ENCODE data around the gene DDX60.
"Not testable (repeated sequence)": the region's sequence is repeated elsewhere in the genome, so short reads cannot be mapped to it uniquely, and the experiment has no call there.

DDX60 gene, protein sequence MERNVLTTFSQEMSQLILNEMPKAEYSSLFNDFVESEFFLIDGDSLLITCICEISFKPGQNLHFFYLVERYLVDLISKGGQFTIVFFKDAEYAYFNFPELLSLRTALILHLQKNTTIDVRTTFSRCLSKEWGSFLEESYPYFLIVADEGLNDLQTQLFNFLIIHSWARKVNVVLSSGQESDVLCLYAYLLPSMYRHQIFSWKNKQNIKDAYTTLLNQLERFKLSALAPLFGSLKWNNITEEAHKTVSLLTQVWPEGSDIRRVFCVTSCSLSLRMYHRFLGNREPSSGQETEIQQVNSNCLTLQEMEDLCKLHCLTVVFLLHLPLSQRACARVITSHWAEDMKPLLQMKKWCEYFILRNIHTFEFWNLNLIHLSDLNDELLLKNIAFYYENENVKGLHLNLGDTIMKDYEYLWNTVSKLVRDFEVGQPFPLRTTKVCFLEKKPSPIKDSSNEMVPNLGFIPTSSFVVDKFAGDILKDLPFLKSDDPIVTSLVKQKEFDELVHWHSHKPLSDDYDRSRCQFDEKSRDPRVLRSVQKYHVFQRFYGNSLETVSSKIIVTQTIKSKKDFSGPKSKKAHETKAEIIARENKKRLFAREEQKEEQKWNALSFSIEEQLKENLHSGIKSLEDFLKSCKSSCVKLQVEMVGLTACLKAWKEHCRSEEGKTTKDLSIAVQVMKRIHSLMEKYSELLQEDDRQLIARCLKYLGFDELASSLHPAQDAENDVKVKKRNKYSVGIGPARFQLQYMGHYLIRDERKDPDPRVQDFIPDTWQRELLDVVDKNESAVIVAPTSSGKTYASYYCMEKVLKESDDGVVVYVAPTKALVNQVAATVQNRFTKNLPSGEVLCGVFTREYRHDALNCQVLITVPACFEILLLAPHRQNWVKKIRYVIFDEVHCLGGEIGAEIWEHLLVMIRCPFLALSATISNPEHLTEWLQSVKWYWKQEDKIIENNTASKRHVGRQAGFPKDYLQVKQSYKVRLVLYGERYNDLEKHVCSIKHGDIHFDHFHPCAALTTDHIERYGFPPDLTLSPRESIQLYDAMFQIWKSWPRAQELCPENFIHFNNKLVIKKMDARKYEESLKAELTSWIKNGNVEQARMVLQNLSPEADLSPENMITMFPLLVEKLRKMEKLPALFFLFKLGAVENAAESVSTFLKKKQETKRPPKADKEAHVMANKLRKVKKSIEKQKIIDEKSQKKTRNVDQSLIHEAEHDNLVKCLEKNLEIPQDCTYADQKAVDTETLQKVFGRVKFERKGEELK (N-terminal part only)

DNA sequence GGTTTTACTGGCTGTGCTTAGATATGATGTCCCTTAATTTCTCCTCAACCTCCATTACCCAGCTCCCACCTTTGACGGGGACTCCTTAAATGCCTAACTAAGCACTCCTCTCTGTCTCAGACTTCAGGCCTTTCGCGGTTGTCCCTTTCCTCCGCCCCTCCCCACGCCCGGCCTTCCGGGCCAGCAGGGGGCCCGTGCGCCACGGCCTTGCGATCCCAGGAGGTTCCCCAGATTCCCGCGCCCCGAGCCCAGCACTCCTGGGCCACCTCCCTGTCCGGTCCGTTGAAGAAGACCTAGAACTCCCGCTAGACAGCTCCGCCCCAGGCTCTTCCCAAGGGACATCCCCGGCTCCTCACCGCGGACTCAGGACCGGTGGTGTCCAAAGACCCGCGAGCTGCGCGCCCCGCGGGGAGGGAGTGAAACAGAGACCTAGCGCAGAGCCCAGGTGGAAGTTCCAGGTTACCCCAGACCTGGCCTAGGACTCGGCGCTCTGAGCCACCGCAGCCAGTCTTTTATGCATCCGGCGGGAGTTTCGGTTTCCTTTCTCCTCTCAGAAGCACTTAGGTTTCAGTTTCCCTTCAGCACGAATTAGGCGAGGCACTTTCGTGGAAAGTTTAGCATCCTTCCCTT lies at the start of gene DDX60:
Gene DDX60 (minus strand): TSS at position 487 of the 630 bp plus-strand sequence. CDS start 7,493 bp downstream, outside the sequence.
- DNase-seq (ENCODE audit: low spot score): peak; percentile 50

DNA sequence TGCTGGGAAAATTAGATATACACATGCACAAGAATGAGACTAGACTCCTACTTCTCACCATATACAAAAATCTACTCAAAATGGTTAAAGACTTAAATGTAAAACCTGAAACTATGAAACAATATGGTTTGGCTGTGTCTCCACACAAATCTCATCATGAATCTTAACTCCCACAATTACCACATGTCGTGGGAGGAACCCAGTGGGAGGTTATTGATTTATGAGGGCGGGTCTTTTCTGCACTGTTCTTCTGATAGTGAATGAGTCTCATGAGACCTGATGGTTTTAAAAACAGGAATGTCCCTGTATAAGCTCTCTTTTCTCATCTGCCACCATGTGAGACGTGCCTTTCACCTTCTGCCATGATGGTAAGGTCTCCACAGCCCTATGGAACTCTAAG lies 48.5 kb upstream of the DDX60 start:
- DNase-seq (ENCODE audit: low spot score): no peak

DNA sequence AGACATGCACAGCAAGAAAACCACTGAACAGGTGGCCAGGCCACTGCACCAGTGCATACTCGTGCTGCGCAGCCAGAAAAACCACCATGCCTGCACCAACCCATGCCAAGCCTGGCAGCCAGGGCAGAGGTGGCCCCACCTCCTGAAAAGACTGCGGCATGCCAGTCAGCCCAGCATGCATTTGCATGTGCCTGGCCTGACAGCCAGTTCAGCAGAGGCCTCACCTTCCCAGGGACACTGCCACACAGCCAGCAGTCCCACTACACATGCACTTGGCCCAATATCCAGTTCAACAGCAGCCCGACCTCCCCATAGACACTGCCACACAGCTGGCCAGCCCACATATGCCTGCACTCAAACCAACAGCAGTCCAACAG lies 43.5 kb upstream of the DDX60 start:
- DNase-seq (ENCODE audit: low spot score): no peak

DNA sequence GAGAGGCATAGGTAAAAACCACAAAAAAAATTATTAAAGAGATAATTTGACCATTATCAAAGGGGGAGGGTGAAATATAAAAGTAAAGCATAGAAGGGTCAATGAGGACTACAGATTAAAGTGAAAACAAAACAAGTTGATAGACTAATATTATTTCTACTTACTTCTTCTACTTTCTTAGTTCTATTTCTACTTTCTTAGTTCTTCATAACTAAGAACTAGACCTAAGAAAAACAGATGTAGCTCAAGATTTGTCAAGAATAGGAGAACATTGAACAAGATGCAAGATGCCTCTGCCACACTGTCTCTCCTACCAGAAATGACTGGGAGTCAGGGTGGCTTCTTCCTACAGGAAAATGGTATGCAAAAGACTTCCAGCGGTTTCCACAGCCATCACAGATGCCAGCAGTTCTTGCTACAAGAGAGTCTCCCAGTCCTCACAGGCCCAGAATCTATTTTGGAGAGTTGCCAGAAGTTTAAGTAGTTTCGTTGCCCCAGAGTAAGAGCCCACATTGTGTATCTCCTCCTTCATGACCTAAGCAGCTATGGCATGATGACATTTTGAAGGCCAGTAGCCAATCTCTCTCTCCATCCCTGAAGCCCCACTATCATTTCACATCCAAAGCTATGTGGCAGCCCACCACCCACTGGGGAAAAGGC lies 42.9 kb upstream of the DDX60 start:
- no peak for DNase-seq (ENCODE audit: low spot score)

DNA sequence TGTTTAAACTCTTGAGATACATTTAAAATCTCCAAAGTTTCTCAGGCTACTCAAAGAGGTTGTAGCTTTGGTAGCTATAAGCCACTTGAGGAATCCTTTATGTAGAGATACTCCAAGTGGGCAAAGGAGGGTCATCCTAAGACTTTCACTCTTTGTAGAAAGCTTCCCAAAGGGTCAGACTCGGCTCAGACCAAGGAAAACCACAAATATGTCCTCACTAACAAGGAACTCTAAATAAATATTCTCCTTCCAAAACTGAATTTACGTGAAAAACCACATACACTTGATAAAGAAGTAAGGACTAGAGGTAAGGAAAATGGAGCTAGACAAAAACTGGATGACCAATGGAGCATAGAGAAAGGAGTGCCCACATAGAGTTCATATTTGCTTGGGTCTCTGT lies 41.7 kb upstream of the DDX60 start:
- no peak for DNase-seq (ENCODE audit: low spot score)

DNA sequence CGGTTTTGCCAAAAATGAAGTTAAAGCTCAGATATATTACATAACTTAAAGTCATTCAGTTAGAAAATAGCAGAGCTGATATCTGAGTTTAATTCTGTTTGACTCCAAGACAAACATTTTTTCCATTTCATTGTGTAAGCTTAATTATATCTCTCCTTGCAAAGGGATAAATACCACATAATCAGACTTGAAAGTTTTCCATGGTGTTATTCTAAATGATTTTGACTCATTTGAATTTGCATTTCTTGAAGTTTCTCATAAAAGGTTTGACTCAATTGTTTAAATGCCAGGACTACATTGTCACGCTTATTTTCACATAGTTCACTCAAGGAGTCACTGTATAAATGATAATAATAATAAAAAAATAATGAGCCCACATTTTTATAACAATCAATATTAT lies 39.4 kb upstream of the DDX60 start:
- DNase-seq (ENCODE audit: low spot score): no peak

DNA sequence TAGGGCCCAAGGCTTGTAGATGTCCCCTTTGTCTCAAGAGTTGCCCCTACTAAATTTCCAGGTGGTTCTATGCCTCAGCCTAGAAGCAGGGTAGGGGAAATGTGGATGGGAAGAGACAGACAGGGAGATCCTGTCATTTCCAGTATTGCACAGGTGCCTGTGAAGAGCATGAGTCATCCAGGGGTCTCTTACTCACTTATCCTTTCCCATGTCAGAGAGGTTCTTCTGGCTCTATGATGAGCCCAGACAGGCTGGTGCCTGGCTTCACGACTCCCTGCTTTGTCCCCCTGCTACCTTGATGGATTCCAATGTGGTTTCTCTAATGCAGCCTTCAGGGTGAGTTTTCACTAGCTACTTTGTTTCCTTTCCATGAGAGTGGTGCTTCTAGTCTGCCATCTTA lies 35.2 kb upstream of the DDX60 start:
- no peak for DNase-seq (ENCODE audit: low spot score)

DNA sequence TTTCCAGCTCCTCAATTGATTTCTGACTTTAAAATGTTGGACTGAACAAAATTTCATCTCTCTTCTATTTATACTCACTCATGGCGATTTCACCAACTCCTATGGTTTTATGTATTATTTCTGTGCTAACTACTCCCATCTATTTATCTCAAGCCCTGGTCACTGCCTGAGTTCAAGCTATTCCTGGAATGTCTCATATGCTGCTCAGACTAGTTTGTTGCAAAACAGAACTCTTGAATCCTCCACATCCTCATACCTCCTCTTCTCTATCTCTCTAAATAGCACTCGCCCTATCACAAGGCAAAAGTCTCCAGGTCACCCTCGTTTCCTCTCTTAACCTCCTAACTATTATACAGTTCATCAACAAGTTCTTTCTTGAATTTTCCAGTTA lies 19.0 kb upstream of the DDX60 start:
- no peak for DNase-seq (ENCODE audit: low spot score)

DNA sequence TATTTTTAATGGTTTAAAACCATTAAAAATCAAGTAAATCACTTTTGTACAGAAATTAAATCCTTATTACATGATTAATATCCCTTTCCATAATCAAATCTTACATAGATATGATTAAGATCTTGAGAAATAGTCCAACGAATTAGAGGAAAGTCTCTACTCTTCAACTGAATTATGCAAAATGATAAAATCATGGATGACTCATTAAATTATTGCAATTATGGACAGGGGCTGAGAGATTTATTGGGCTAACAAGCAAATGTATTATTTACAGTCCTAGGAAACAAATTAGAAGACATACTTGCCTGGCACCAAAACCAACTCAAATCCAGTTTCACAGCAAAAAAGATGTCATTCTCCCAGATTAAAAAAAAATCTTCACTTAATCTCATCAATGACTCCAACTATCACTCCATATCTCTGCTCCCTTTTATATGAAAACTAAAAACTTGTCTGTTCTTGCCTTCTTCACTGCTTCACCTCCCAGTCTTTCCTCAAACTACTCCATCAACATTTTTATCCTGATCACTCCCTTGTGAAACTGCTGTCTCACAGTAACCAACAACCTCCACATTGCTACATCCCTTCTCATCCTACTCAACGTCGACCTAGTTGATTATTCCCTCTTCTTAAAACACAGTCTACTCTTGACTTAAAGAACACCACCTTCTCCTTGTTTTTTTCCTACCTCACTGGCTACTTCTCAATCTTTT lies 18.4 kb upstream of the DDX60 start:
- DNase-seq (ENCODE audit: low spot score): no peak

DNA sequence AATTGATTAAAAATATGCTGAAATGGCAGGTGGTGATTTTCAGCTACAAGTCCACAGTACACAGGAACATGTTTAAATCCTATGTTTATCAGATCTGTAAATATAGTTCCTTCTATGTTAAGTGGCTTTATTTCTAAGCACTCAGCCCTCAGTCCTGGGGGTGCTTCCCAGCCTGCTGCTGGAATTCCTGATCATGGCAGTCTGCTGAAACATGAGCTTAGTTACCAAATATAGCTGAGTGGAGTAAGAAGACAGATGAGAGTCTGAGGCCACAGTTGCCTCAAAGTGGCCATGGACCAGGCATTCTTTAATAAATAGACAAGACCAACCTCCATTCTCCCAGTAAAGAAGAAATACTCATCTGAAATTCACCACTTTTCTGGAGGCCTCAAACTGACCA lies 17.1 kb upstream of the DDX60 start:
- no peak for DNase-seq (ENCODE audit: low spot score)

DNA sequence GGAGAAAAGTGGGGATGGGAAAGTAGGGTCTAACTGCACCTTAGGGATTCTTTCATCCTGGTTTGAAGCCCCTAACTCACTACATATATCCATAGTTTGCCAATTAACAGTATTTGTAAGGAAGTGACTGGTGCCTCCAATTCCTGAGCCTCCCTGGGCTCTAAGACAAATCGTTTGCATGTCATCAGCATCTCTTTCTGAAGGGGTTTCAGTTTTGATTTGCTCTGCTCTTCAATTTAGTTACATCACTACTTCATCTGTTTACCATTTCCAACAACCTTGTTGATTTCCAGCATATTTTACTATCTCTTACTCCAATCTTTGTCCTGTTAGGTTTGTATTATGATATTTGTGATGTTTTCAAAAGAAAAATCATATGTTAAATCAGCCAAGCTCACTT lies 15.5 kb upstream of the DDX60 start:
- DNase-seq (ENCODE audit: low spot score): no peak

DNA sequence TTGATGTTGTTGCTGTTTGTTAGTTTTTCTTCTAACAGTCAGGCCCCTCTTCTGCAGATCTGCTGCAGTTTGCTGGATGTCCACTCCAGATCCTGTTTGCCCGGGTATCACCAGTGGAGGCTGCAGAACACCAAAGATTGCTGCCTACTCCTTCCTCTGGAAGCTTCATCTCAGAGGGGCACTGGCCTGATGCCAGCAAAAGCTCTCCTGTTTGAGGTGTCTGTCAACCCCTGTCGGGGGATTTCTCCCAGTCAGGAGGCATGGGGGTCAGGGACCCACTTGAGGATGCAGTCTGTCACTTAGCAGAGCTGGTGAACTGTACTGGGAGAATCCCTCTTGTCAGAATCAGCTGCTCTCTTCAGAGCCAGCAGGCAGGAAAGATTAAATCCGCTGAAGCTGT lies 12.0 kb upstream of the DDX60 start:
- not testable (repeated sequence) for DNase-seq (ENCODE audit: low spot score)

DNA sequence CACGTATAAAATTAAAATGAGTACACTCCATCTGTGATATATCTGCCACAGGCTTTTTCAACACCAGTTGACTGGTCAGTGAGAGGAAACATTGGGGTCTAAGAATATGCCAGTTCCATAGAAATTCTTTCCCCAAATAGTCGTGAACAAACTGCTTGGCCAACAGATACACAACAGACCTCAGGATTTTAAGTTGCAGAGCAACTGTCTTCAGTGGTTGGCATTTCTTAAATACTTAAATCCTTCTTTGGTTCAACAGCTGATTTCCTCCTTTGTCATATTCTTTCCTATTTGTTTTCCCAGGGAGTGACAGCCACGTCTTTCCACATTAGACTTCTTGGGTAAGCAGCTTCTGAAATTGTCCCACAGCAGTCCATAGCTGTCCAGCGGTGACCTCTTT lies 7.0 kb upstream of the DDX60 start:
- DNase-seq (ENCODE audit: low spot score): no peak

DNA sequence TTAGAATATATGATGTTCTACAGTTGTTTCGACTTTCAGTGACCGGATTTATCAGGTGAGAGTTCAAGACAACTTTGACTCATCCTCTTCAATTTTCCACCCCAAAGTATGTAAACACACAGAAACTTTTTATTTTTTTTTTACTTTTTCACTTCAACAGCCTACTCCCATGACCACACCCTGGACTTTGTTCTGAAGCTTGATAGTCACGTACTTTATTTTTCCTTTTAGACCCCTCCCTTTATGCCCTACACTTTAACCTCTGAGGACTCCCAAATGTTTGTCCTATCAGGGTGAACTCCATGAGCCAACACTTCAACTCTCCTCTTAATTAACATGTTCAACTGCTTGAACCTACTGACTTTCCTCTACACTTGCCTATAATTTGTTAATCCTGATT lies 2.5 kb upstream of the DDX60 start:
- no peak for DNase-seq (ENCODE audit: low spot score)

DNA sequence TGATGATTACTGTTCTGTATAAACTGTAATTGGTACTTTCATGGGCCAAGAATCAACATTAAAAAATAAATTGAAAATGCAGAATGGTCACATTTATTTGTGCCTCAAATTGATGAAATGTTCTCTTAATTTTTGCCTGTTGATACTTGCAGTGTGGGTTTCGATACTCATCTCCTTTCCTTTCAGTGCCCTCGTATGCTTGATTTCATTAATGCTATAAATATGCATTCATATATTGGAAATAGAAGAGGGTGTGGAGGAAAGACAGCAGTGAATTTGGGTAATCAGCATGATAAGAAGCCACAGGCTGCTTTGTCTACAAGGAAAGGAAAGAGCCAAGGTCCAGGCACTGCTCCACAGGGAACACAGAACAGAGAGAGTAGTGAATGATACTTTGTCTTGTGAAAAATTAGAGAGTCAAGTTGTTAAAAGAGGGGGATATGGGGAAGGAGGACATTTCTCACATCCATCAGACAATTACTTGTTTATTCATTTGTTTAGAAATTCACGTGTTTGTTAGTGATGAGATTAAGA lies 1.0 kb upstream of the DDX60 start:
- no peak for DNase-seq (ENCODE audit: low spot score)

DNA sequence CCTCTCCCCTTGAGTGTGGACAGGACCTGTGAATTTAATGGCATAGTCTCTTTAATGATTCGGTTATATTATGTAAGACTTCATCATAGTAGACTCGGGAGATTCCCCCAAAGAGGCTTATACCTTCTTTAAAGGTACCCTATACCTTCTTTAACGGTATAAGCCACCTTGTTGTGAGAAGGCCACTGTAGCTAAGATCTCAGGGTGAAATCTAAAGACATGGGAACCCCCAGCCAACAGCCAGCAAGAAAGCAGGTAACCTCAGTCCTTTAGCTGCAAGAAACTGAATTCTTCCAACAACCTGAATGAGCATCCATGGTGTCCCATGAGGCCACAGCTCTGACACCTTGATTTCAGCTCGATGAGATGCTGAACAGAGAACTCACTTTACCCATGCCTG lies 931 bp downstream of the DDX60 start:
- DNase-seq (ENCODE audit: low spot score): no peak

DNA sequence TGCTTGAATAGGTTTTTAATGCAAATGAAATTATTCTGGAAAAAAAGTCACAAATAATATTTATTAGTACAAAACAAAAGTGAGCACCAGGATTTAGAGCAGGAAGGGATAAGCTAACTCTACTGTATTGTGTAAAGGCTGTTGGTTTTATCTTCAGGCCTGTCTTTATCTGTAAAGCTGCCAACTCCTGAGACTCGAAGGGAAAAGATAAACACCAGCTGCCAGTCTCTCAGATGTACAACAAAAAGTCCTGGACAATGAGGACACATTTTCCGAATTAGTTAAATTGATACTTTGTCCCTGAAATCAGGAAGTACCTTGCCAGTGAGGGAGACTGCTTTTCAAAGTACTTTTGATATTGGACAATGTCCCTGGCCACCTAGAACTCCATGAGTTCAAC lies 8.8 kb downstream of the DDX60 start:
- DNase-seq (ENCODE audit: low spot score): no peak

DNA sequence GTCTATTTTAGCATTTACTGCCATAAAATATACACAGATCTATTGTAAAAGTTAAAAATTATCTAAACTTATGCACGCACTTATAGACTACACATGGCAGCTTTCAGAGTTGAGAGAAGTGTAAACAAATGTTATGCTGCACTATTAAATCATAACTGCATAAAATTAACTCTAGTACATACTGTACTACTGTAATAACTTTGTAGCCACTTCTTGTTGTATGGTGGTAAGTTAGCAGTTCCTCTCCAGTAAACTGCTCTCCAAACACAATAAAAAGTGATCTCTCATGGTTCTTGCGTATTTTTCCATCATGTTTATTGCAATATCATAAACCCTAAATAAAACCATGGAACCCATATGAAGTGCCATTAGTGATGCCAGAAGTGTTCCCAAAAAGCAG lies 9.6 kb downstream of the DDX60 start:
- DNase-seq (ENCODE audit: low spot score): no peak

DNA sequence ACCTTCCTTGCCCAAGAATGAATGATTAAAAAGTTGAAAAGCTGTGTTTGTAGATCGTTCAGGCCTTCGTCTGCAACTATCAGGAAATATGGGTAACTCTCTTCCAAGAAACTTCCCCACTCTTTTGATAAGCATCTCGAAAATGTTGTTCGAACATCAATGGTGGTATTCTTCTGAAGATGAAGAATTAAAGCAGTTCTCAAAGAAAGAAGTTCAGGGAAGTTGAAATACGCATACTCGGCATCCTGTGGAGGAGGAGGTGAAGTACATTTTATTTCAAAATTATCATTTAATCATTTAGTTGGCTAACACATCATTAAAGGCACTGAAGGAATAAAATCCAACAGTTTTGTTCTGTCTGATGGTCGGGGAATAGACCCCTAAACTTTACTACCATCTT lies 12.1 kb downstream of the DDX60 start:
- DNase-seq (ENCODE audit: low spot score): no peak

DNA sequence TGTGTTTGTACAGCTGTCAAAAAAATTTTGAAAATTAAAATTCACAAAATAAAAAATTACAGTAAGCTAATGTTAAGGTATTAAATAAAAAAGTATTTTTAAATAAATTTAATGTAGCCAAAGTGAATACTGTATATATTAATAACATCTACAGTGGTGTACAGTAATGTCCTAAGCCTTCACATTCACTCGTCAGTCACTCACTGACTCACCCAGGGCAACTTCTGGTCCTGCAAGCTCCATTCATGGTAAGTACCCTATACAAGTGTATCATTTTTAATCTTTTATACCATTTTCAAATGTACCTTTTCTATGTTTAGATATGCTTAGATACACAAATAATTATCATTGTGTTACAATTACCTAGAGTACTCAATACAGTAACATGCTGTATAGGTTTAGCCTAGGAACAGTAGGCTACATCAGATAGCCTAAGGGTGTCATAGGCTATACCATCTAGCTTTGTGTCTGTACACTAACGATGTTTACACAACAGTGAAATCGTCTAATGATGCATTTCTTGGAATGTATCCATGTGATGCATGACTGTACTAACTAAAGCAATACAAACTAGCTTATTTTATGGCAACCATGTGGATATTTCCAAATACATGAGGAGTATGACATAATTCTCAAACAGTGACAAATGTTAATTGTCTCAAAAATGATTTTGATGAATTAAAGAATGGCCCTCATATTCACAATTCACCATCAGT lies 13.7 kb downstream of the DDX60 start:
- DNase-seq (ENCODE audit: low spot score): no peak
